Mesothelial cell of epicardium (in vitro differentiated cells): ENCODE results near the gene ENDOU. TPM values are rescaled to one million over a fixed set of nuclear protein-coding genes. Genes with fewer than 3 reads are reported as not detected.

ENCODE experiments used
- DNase-seq, 2 experiments: peaks; one replicate each; pipeline ENCODE4 v3.0.0; 2021; ENCODE audit warnings: low spot score in 2 of 2; ENCODE audit not compliant: unreplicated experiment in 2 of 2
- H3K27ac Mint-ChIP-seq: 2 replicates; pipeline ENCODE4 v1.8.0; 2021; ENCODE audit warnings: mixed read lengths
- H3K27me3 Mint-ChIP-seq: 2 replicates; pipeline ENCODE4 v1.8.0; 2021; ENCODE audit warnings: low read depth, mixed read lengths
- H3K36me3 Mint-ChIP-seq: 2 replicates; pipeline ENCODE4 v1.8.0; 2021; ENCODE audit warnings: mixed read lengths
- H3K4me1 Mint-ChIP-seq: 2 replicates; pipeline ENCODE4 v1.8.0; 2021; ENCODE audit warnings: mixed read lengths
- H3K4me3 Mint-ChIP-seq: 2 replicates; pipeline ENCODE4 v1.8.0; 2021; ENCODE audit warnings: mild to moderate bottlenecking, moderate library complexity, mixed read lengths
- H3K9me3 Mint-ChIP-seq: 2 replicates; pipeline ENCODE4 v1.8.0; 2021; ENCODE audit warnings: mixed read lengths
- total RNA-seq: library from RNA; stranded (reverse); gene quantifications from 3 replicates; pipeline ENCODE4 v1.2.1, GENCODE V29; 2021
- TF ChIP-seq, protein P1 (sequence below): fragments of 200-600 bp; sonication (generic); IDR thresholded peaks from one replicate; pipeline ENCODE4 v1.5.0; 2021; ENCODE audit warnings: antibody characterized with exemption; ENCODE audit not compliant: unreplicated experiment

The ENDOU gene
- total RNA-seq, 1 donor from 2014 or later, result 0.51 TPM

DNA sequence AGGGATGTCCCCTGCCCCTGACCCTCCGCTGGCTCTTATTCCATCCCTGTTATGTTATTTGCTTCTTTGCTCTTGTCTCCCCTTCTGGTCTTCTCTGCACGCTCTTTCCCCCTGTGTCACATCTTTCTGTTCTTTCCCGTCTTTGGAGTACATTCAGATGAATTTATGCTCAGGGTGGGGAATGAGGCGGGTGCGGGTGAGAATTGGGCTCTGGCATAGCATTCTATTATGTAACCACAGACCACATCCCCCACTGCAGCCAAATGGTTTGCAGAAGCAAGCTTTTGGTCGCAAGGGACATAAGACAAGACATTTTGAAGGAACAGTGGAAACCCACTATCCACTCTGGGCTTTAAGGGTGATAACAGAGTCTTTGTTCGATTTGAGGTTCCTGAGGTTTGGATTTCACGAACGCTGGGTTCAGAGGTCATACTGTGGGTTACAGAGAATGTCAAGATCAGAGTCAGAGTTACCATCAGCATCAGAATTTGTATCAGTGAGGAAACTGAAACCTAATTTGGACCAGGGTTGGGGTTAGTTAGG, 3.8 kb downstream of the ENDOU start:
- Mint-ChIP-seq H3K4me3 (no peak overlapping the region), H3K27ac (no peak overlapping the region), H3K36me3 (no peaks in the 10 kb centered on the region), H3K27me3 (no peaks in the 10 kb centered on the region), H3K4me1 (peaks cover 51% of the 10 kb centered on the region), H3K9me3 (no peaks in the 10 kb centered on the region)
- no peak for DNase-seq
- TF ChIP-seq, protein P1, sequence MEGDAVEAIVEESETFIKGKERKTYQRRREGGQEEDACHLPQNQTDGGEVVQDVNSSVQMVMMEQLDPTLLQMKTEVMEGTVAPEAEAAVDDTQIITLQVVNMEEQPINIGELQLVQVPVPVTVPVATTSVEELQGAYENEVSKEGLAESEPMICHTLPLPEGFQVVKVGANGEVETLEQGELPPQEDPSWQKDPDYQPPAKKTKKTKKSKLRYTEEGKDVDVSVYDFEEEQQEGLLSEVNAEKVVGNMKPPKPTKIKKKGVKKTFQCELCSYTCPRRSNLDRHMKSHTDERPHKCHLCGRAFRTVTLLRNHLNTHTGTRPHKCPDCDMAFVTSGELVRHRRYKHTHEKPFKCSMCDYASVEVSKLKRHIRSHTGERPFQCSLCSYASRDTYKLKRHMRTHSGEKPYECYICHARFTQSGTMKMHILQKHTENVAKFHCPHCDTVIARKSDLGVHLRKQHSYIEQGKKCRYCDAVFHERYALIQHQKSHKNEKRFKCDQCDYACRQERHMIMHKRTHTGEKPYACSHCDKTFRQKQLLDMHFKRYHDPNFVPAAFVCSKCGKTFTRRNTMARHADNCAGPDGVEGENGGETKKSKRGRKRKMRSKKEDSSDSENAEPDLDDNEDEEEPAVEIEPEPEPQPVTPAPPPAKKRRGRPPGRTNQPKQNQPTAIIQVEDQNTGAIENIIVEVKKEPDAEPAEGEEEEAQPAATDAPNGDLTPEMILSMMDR, result no peak

- Mint-ChIP-seq H3K4me1 (peaks cover 37% of the 10 kb centered on the region), H3K4me3 (no peak overlapping the region), H3K36me3 (no peaks in the 10 kb centered on the region), H3K27ac (no peak overlapping the region), H3K9me3 (no peaks in the 10 kb centered on the region), H3K27me3 (no peaks in the 10 kb centered on the region)
- TF ChIP-seq, protein P1, result no peak
- DNase-seq, result no peak
Measured at GRCh38 chr12:47718531-47718930, 6.8 kb downstream of the ENDOU start.

DNA sequence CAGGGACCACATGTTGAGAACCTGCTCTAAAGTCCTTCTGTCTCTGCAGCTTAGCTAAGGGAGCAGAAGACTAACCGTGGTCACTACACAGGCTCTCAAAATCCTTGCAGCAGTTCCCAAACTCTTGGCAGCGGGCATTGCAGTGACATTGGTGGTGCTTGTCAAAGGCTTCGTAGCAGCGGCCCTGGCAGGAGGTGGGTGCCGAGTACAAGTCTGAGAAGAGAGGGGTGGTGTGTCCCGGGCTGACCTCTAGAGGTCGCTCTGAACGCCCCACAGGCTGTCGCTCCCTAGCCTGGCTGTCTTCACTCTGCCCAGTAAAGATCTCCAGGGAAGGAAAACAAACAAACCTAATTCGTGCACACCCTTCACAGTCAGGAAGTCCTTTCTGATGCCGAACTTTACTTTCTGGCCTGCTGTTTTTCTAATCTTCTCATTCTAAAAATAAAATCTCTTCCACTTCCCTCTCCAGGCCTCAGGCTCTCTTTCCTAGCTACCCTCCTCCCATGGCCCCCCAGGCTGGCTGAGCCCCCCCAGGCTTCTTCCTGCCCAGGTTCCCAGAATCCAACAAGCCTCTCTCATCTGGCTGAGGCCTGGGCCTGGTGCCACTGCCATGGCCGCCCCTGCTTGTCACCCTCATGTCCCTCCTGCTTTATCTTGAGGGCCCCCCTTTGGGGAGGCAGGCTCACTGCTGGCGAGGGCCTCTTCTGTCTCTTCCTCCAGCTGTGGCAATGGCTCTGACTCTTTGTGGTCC, 7.7 kb downstream of the ENDOU start:
- Mint-ChIP-seq H3K27ac (peak overlapping the region; percentile 84), H3K4me3 (no peak overlapping the region), H3K27me3 (no peaks in the 10 kb centered on the region), H3K9me3 (no peaks in the 10 kb centered on the region), H3K4me1 (peaks cover 30% of the 10 kb centered on the region), H3K36me3 (no peaks in the 10 kb centered on the region)
- TF ChIP-seq, protein P1, result peak; percentile 57
- DNase-seq, result peak; percentile 52 to 77

DNA sequence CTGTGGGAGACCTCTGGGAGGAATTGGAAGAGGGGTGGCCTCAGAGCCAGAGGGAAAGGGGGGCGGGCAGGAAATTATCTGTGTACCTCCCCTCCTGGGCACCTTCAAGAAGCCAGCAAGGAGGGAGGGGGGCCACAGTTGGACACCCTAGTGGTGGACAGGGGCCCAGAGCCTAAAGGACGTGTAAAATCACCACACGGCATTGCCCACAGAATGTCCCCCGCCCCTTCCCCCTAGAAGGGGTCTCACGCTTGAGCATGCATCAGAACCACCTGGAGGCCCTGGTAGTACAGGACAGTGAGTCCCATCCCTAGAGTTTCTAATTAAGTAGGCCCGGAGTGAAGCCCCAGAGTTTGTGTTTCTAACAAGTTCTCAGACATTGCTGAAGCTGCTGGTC, 8.2 kb downstream of the ENDOU start:
- no peak overlapping the region for H3K4me3 Mint-ChIP-seq
- TF ChIP-seq, protein P1, result no peak
- no peaks in the 10 kb centered on the region for H3K27me3 Mint-ChIP-seq
- no peak for DNase-seq
- no peaks in the 10 kb centered on the region for H3K36me3 Mint-ChIP-seq
- H3K27ac Mint-ChIP-seq, result no peak overlapping the region
- no peaks in the 10 kb centered on the region for H3K9me3 Mint-ChIP-seq
- H3K4me1 Mint-ChIP-seq, result peaks cover 24% of the 10 kb centered on the region

- no peaks in the 10 kb centered on the region for H3K36me3 Mint-ChIP-seq
- H3K27ac Mint-ChIP-seq, result no peak overlapping the region
- H3K9me3 Mint-ChIP-seq, result no peaks in the 10 kb centered on the region
- TF ChIP-seq, protein P1, result no peak
- no peak overlapping the region for H3K4me3 Mint-ChIP-seq
- H3K4me1 Mint-ChIP-seq, result peaks cover 19% of the 10 kb centered on the region
- no peak for DNase-seq
- H3K27me3 Mint-ChIP-seq, result no peaks in the 10 kb centered on the region
Measured at GRCh38 chr12:47715877-47716548, 9.3 kb downstream of the ENDOU start.
